ENCODE data around the gene LIN54.

Gene LIN54

GRCh38 chr4:82900066-82900410, 110.6 kb downstream of the LIN54 start:
- H3K4me3 ChIP-seq (ENCODE audit: low read depth, low read length): peak overlapping the region; percentile 65
- no peak for DNase-seq (ENCODE audit: low read depth)

GRCh38 chr4:82899374-82900065, 111.1 kb downstream of the LIN54 start:
- no peak for DNase-seq (ENCODE audit: low read depth)
- peak overlapping the region; percentile 65 for H3K4me3 ChIP-seq (ENCODE audit: low read depth, low read length)

- DNase-seq (ENCODE audit: low read depth): peak; percentile 78
- H3K4me3 ChIP-seq (ENCODE audit: low read depth, low read length): peak overlapping the region; percentile 65
Measured at GRCh38 chr4:82898322-82899243, 112.0 kb downstream of the LIN54 start.

DNA sequence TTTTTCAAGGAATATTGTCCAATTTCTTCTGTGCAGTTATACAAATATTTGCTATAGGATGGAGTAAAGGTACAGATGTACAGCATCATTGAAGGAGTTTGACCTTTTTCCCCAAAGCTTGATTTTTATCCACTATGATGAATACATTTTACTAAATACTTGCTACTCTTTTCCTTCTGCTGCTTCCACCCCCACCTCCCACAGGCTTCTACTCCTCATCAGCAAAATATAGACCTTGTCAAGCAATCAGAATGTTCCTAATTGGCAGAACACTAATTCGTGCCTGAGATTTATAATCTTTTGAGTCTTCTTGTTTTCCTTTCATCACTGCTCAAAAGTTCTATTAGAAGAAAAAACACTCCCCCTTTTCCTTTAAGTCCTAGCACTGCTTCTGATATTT, 113.9 kb downstream of the LIN54 start:
- DNase-seq (ENCODE audit: low read depth): no peak
- H3K4me3 ChIP-seq (ENCODE audit: low read depth, low read length): no peak overlapping the region

GRCh38 chr4:82893942-82894341, 116.7 kb downstream of the LIN54 start:
- H3K4me3 ChIP-seq (ENCODE audit: low read depth, low read length): no peak overlapping the region
- DNase-seq (ENCODE audit: low read depth): no peak

GRCh38 chr4:82892467-82892802, 118.2 kb downstream of the LIN54 start:
- H3K4me3 ChIP-seq (ENCODE audit: low read depth, low read length): no peak overlapping the region
- no peak for DNase-seq (ENCODE audit: low read depth)

- peak overlapping the region; percentile 95 for H3K4me3 ChIP-seq (ENCODE audit: low read depth, low read length)
- no peak for DNase-seq (ENCODE audit: low read depth)
Measured at GRCh38 chr4:82891707-82892466, 118.7 kb downstream of the LIN54 start.

- DNase-seq (ENCODE audit: low read depth): peak; percentile 86
Measured at GRCh38 chr4:82890901-82891706, 119.5 kb downstream of the LIN54 start, which contains the start of gene SEC31A. Gene SEC31A (minus strand): TSS chr4:82891153. CDS start chr4:82881936, 9,217 bp downstream.

DNA sequence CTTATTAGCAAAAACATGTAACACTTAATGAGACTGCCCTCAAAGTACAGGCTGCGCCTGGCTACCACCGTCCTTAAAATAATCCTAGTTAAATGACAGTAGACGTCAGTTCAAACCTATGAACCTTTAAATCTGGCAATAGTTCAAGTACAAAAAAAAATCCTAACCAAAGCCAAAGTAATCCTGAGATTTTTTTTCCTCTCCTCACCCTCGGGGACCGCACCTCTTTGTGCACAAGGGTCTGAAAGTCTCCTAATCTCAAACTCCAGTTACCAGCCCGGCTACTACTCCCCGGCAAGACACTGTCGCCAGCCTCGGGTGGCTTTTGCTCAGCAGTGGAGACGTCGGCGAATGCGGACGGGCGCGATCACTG, 120.1 kb downstream of the LIN54 start:
- no peak for DNase-seq (ENCODE audit: low read depth)
- peak overlapping the region; percentile 95 for H3K4me3 ChIP-seq (ENCODE audit: low read depth, low read length)

More at GRCh38 chr4:82890901-82891706, 119.5 kb downstream of the LIN54 start, which contains the start of gene SEC31A:
- peak within 1 kb of the TSS; percentile 95 for H3K4me3 ChIP-seq (ENCODE audit: low read depth, low read length)

GRCh38 chr4:82889287-82889686, 121.3 kb downstream of the LIN54 start:
- H3K4me3 ChIP-seq (ENCODE audit: low read depth, low read length): peak overlapping the region; percentile 95

GRCh38 chr4:82886147-82886942, 124.3 kb downstream of the LIN54 start:
- no peak for DNase-seq (ENCODE audit: low read depth)
- no peak overlapping the region for H3K4me3 ChIP-seq (ENCODE audit: low read depth, low read length)

More at GRCh38 chr4:82889287-82889686, 121.3 kb downstream of the LIN54 start:
- DNase-seq (ENCODE audit: low read depth): no peak

GRCh38 chr4:82885410-82885809, 125.2 kb downstream of the LIN54 start:
- no peak overlapping the region for H3K4me3 ChIP-seq (ENCODE audit: low read depth, low read length)

More at GRCh38 chr4:82885410-82885809, 125.2 kb downstream of the LIN54 start:
- DNase-seq (ENCODE audit: low read depth): no peak

Measured in skeletal muscle cell (primary cell).